ENCODE results near the gene PPP3R1.

PPP3R1 gene

DNA sequence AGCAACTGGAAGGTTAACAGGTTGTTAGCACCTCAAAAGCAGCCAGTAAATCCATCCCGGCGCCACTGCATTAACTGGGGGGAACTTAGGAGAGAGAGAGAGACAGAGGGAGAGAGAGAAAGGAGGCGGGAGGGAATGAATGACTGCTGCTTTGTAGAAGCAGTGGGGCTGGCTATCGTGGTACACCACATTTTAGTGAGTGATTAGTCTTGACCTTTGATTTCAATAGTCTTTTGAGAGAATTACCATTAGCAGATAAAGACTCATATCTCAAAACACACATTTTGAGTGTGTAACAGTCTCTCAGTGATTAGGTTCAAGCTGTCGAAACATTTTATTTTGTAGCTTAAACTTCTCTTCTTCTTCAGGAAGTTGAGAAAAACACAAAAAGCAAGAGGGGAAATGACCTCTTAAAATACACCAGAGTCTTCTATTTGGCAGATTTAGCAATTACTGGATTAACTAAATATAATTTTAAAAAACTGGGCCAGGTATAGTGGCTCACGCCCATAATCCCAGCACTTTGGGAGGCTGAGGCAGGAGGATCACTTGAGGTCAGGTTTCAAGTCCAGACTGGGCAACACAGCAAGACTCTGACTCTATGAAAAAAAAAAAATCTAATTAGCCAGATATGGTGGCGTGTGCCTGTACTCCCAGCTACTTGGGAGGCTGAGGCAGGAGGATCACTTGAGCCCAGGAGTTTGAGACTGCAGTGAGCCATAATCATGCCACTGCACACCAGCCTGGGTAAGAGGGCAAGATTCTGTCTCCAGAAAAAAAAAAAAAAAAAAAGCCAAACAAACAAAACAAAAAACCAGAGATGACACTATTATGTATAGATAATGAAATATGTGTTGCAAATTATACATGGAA is 116.6 kb downstream of the PPP3R1 start:
- no peak for DNase-seq (ENCODE audit: low spot score)

DNA sequence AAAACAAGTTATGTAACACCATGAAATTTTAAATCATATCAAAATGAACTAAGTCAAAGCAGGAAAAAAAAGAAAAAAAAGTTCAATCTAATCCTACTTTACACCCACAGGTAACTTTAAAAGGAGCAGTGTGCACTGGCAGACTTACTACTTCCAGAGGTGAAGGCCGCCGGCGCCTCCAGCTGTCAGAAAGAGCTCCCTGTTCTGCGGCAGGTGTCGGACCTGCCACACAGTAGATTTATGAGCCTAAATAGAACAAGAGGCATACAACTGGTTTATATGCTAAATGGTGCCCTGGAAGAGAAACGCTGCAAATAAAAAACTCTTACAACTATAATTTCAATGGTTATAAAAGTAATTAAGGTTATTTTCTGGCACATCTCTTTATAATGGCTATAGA is 117.8 kb downstream of the PPP3R1 start:
- no peak for DNase-seq (ENCODE audit: low spot score)

DNA sequence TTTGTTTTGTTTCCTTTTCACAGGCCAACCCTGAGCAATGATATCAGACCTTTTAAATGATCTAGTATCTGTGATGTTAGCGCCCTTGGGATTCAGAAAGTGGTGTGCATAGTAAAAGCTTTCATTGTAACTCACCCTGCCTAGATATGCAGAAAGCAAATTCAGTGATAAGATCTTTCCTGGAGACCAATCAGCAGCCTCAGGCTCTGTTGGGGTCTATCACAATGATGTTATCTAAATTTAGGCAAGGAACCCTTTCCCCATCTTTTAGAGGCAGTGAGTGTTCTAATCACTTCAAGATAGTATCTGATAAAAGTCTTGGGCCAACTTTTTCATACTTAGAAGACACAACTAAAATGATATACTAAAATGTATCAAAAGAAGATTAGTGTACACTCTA is 118.2 kb downstream of the PPP3R1 start:
- no peak for DNase-seq (ENCODE audit: low spot score)
